ENCODE data around the gene ITGA1.

Gene ITGA1

DNA sequence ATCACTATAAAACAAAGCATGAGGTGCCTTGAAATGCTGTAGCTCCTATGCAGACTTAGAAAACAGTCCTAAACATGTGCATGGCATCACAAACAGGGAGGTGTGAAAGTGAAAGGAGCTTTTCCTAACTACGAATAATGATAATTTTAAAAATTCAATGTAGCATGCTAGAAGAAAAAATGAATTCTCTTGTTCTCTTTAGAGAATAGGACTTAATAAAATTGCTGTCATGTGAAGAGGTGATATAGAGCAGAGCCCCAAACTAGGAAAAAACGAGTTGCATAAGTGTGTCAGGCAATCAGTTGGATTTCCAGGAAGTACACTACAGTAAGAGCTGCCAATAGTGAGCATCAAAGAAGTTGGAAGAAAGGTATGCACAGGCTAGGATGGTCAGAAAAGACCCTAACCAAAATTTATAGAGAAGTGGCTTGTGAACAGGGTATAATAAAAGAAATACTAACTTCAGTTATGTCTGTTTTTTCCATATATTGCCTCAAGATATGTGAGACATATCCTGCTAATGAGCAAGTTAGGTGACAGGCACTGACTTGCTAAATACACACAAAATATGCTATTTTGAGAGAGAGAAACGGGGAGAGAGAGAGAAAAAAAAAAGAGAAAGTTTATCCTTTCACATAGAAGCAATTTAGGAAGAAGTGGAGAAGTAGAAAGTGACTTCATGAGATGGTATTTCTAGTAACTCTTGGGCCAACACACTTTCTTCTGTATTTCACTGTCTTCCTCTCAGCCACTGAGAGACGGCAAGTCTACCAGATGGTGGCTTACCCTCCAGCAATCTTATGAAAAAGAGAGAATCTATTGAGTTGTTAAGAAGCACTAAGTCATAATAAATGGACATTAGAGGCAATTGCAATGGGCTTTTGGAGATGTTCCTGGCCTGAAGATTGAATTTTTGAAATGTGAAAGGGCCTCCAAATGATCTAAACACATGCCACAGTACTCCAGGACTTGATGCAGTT is 219.5 kb downstream of the ITGA1 start:
- no peak for DNase-seq

DNA sequence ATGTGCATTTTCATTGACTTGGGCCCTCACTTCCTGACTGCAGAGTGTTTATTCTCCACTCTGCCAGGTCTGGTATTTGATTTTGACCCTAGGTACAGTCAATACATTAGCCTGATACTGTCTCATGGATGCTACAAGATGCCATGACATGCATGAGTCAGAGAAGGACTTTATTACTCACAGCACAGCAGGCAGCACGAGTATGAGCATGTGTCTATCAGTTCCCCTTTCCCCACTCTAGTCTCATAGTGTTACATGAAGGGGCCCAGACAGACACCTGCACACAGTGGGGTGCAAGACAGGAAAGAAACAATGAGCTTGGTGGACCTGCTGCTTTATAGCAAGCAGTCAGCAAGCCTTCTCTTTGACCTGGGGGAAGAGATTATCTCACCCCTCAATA is 221.0 kb downstream of the ITGA1 start:
- no peak for DNase-seq

Measured in NCI-H446 (cell line).